H1 (cell line): ENCODE measurements around the gene CCDC192. TPM values are rescaled to one million over a fixed set of nuclear protein-coding genes. Genes with fewer than 3 reads are reported as not detected.

Source experiments
- CTCF ChIA-PET: fragments of 300-600 bp; sonication (Branson Sonifier 250); formaldehyde crosslinking; loops from one replicate; lab custom pipeline; 2021; ENCODE audit not compliant: partially characterized antibody; lab: Charles Lee
- POLR2A ChIA-PET: fragments of 300-600 bp; sonication (Branson Sonifier 250); formaldehyde crosslinking; loops from one replicate; lab custom pipeline; 2021; ENCODE audit warnings: inconsistent platforms; ENCODE audit not compliant: partially characterized antibody; lab: Charles Lee
- DNase-seq, 2 experiments: peaks; one replicate each; pipeline versions ENCODE4 v3.0.0 to v3.0.0-alpha.2; 2010 to 2022; ENCODE audit warnings: low spot score in 2 of 2, low read depth in 1 of 2, mixed read lengths in 1 of 2
- FAIRE-seq: peaks from 2 replicates; lab custom pipeline; 2011; peaks lifted over from hg19 to GRCh38; lab: Jason Lieb, UNC
- H2AFZ ChIP-seq: 2 replicates; pipeline ENCODE4 v1.8.1; 2012; ENCODE audit warnings: low read length, inconsistent platforms
- H2AK5ac ChIP-seq: 2 replicates; pipeline ENCODE4 v1.6.1; 2013; ENCODE audit warnings: low read depth, low read length
- H2BK120ac ChIP-seq: replicated peaks from 2 replicates; pipeline ENCODE3; 2013; ENCODE audit warnings: low read depth, low read length, inconsistent platforms
- H2BK12ac ChIP-seq: 2 replicates; pipeline ENCODE4 v1.6.1; 2013; ENCODE audit warnings: low read depth, low read length
- H2BK15ac ChIP-seq: 2 replicates; pipeline ENCODE4 v1.6.1; 2013; ENCODE audit warnings: low read length
- H2BK20ac ChIP-seq: 2 replicates; pipeline ENCODE4 v1.6.1; 2013; ENCODE audit warnings: low read length
- H2BK5ac ChIP-seq: 2 replicates; pipeline ENCODE4 v1.6.1; 2013; ENCODE audit warnings: low read depth, low read length
- H3K14ac ChIP-seq: 2 replicates; pipeline ENCODE4 v1.6.1; 2013; ENCODE audit warnings: inconsistent platforms; ENCODE audit not compliant: insufficient read length
- H3K18ac ChIP-seq: 2 replicates; pipeline ENCODE4 v1.6.1; 2013; ENCODE audit warnings: low read length; ENCODE audit errors: extremely low read depth
- H3K23ac ChIP-seq: 2 replicates; pipeline ENCODE4 v1.6.1; 2013; ENCODE audit warnings: inconsistent platforms; ENCODE audit not compliant: insufficient read length
- H3K23me2 ChIP-seq: 2 replicates; pipeline ENCODE4 v1.6.1; 2013; ENCODE audit warnings: low read depth, low read length
- H3K27ac ChIP-seq: 2 replicates; pipeline ENCODE4 v1.6.1; 2011; ENCODE audit warnings: low read depth, low read length, inconsistent platforms
- H3K27me3 ChIP-seq, 4 experiments: replicated peaks in 1 of 4; 1 replicate in 1 of 4; 2 replicates in 3 of 4; pipeline versions ENCODE4 v1.6.1 to v1.8.1; 2011 to 2013; ENCODE audit warnings: low read length in 3 of 4, mild to moderate bottlenecking in 3 of 4, inconsistent platforms in 2 of 4, mixed read lengths in 2 of 4, moderate library complexity in 1 of 4; ENCODE audit not compliant: control insufficient read depth in 3 of 4, insufficient read depth in 3 of 4; ENCODE audit errors: extremely low read depth in 1 of 4
- H3K36me3 ChIP-seq, 4 experiments: 2 replicates each; pipeline versions ENCODE4 v1.6.1 to v1.8.1; 2011 to 2013; ENCODE audit warnings: mild to moderate bottlenecking in 4 of 4, low read length in 3 of 4, moderate library complexity in 2 of 4, control low read depth in 1 of 4, inconsistent platforms in 1 of 4; ENCODE audit not compliant: insufficient read depth in 4 of 4, control insufficient read depth in 2 of 4
- H3K4ac ChIP-seq: replicated peaks from 2 replicates; pipeline ENCODE3; 2013; ENCODE audit warnings: low read length, low read depth, mixed read lengths, inconsistent platforms; ENCODE audit not compliant: insufficient read length
- H3K4me1 ChIP-seq, 4 experiments: replicated peaks in 1 of 4; 1 replicate in 1 of 4; 2 replicates in 3 of 4; pipeline versions ENCODE4 v1.6.1 to v1.8.1; 2011 to 2013; ENCODE audit warnings: low read length in 3 of 4, inconsistent platforms in 2 of 4, mixed read lengths in 1 of 4; ENCODE audit not compliant: insufficient read depth in 4 of 4, control insufficient read depth in 3 of 4
- H3K4me2 ChIP-seq, 2 experiments: 2 replicates each; pipeline versions ENCODE4 v1.6.1 to v1.8.1; 2011 to 2013; ENCODE audit warnings: low read depth in 2 of 2, low read length in 2 of 2, control low read depth in 1 of 2, inconsistent platforms in 1 of 2, mild to moderate bottlenecking in 1 of 2; ENCODE audit not compliant: insufficient read depth in 1 of 2
- H3K4me3 ChIP-seq, 4 experiments: fragments of 200-600, 300-600 bp in 1 of 4; sonication (generic), shearing (Covaris generic), sonication (Bioruptor Twin) in 1 of 4; 2 replicates each; pipeline versions ENCODE4 v1.5.1 to v1.8.1; 2011 to 2016; ENCODE audit warnings: low read length in 4 of 4, low read depth in 3 of 4, control low read depth in 2 of 4, inconsistent platforms in 2 of 4, mild to moderate bottlenecking in 2 of 4, mixed read lengths in 1 of 4, moderate library complexity in 1 of 4; ENCODE audit not compliant: insufficient read depth in 2 of 4; ENCODE audit errors: extremely low read depth in 1 of 4
- H3K56ac ChIP-seq: replicated peaks from 2 replicates; pipeline ENCODE3; 2013; ENCODE audit warnings: low read depth, mild to moderate bottlenecking, mixed read lengths, low read length, inconsistent platforms; ENCODE audit not compliant: insufficient read length
- H3K79me1 ChIP-seq: 2 replicates; pipeline ENCODE4 v1.6.1; 2013; ENCODE audit warnings: low read depth, low read length, control low read depth
- H3K79me2 ChIP-seq, 2 experiments: 2 replicates each; pipeline versions ENCODE4 v1.6.1 to v1.8.1; 2012 to 2013; ENCODE audit warnings: low read length in 2 of 2, mild to moderate bottlenecking in 2 of 2, inconsistent platforms in 1 of 2; ENCODE audit not compliant: insufficient read depth in 2 of 2, control insufficient read depth in 1 of 2
- H3K9ac ChIP-seq, 4 experiments: replicated peaks in 1 of 4; 1 replicate in 1 of 4; 2 replicates in 3 of 4; pipeline versions ENCODE4 v1.6.1 to v1.8.1; 2011 to 2013; ENCODE audit warnings: low read depth in 3 of 4, low read length in 3 of 4, control low read depth in 2 of 4, mild to moderate bottlenecking in 2 of 4, moderate library complexity in 2 of 4, inconsistent platforms in 1 of 4; ENCODE audit errors: extremely low read depth in 1 of 4
- H3K9me3 ChIP-seq, 2 experiments: 2 replicates each; pipeline versions ENCODE4 v1.6.1 to v1.8.1; 2012 to 2013; ENCODE audit warnings: mild to moderate bottlenecking in 2 of 2, moderate library complexity in 2 of 2, control low read depth in 1 of 2, inconsistent platforms in 1 of 2, low read depth in 1 of 2, low read length in 1 of 2, mixed read lengths in 1 of 2; ENCODE audit not compliant: insufficient read depth in 2 of 2
- H4K20me1 ChIP-seq, 2 experiments: replicated peaks in 1 of 2; 2 replicates each; pipeline versions ENCODE3 to v1.8.1; 2011 to 2013; ENCODE audit warnings: inconsistent platforms in 2 of 2, low read length in 2 of 2, mild to moderate bottlenecking in 1 of 2; ENCODE audit not compliant: insufficient read depth in 2 of 2, control insufficient read depth in 1 of 2
- H4K5ac ChIP-seq: 2 replicates; pipeline ENCODE4 v1.6.1; 2013; ENCODE audit warnings: low read length, low read depth, mixed read lengths, inconsistent platforms; ENCODE audit not compliant: insufficient read length
- H4K8ac ChIP-seq: 2 replicates; pipeline ENCODE4 v1.8.0; 2013; ENCODE audit warnings: mild to moderate bottlenecking, moderate library complexity, low read length, inconsistent platforms; ENCODE audit not compliant: insufficient read depth; ENCODE audit errors: extremely low read depth
- H4K91ac ChIP-seq: replicated peaks from 2 replicates; pipeline ENCODE3; 2013; ENCODE audit warnings: low read length, mixed read lengths, inconsistent platforms; ENCODE audit not compliant: insufficient read length
- ASH2L ChIP-seq: fragments of 200-600, 300-600 bp; sonication (generic); IDR thresholded peaks from one replicate; pipeline ENCODE4 v1.7.1; 2017; ENCODE audit warnings: low read length
- HDAC6 ChIP-seq: IDR thresholded peaks from one replicate; pipeline ENCODE4 v1.7.1; 2012; ENCODE audit warnings: low read depth, mild to moderate bottlenecking, inconsistent platforms, low read length, moderate library complexity
- MAX ChIP-seq: IDR thresholded peaks from 2 replicates; pipeline ENCODE4 v1.6.1; 2012; ENCODE audit warnings: inconsistent platforms
- WGBS, 2 experiments: shearing (Covaris generic) in 1 of 2; methylation state at CpG; one replicate each; pipeline versions ENCODE4 v1.1.6 to v1.1.7; 2013 to 2015; ENCODE audit warnings: low lambda C conversion rate in 2 of 2, mixed read lengths in 2 of 2, inconsistent platforms in 1 of 2, low coverage in 1 of 2, missing lambda C conversion rate in 1 of 2; ENCODE audit not compliant: insufficient replicate concordance in 2 of 2, insufficient coverage in 1 of 2, insufficient read length in 1 of 2; ENCODE audit errors: extremely low coverage in 1 of 2, missing lambda C conversion rate in 1 of 2; 5-methylcytosine and 5-hydroxymethylcytosine counted together
- polyA plus RNA-seq, 7 experiments: library from polyadenylated mRNA; depleted of rRNA in 3 of 7; stranded (reverse) in 5 of 7; unstranded in 2 of 7; fragments of >200 nt in 5 of 7; fragments of 200-250 nt in 2 of 7; gene quantifications; 1 replicate in 5 of 7; 2 replicates in 1 of 7; 4 replicates in 1 of 7; pipeline versions ENCODE4 v1.2.1 to v1.2.3, GENCODE V29; 2011 to 2013; ENCODE audit warnings: missing spikeins in 2 of 7, mixed read lengths in 2 of 7
- total RNA-seq: library from RNA; stranded (reverse); fragmentation: NEBNext Ultra II Directional; extraction: Animal tissue kit (Norgen Biotek cat#: 25700); gene quantifications from 2 replicates; pipeline ENCODE4 v1.2.1, GENCODE V29; 2021

The CCDC192 gene
- total and polyA plus RNA-seq, 2 of the 8 experiments (the other 6 are each of a cell fraction or from before 2014, with no cell fraction given), result 0.61 TPM; not detected in 1

GRCh38 chr5:127958421-127959011 lies 255.3 kb downstream of the CCDC192 start:
- no peak overlapping the region for H3K4me2 ChIP-seq
- H3K56ac ChIP-seq, result no peak overlapping the region
- H2BK20ac ChIP-seq, result no peak overlapping the region
- no peaks in the 10 kb centered on the region for H3K79me1 ChIP-seq
- no peaks in the 10 kb centered on the region for H4K20me1 ChIP-seq
- H3K23me2 ChIP-seq, result no peaks in the 10 kb centered on the region
- no peak overlapping the region for H2BK5ac ChIP-seq
- no peak overlapping the region for H4K91ac ChIP-seq
- FAIRE-seq (no peak), DNase-seq (no peak)
- no peaks in the 10 kb centered on the region for H3K79me2 ChIP-seq
- H2AK5ac ChIP-seq, result no peak overlapping the region
- H3K27ac ChIP-seq, result no peak overlapping the region
- no peak overlapping the region for H2BK120ac ChIP-seq
- ChIA-PET POLR2A (no interaction called here), CTCF (interaction anchor here (1.4 to 1.5 kb wide), 2 partner anchors 13 to 44 kb away, joined by 3 to 6 read pairs; no protein-coding TSS in a partner anchor)
- H3K23ac ChIP-seq, result no peak overlapping the region
- H3K9ac ChIP-seq, result no peak overlapping the region
- H4K8ac ChIP-seq, result no peak overlapping the region
- no peaks in the 10 kb centered on the region for H3K27me3 ChIP-seq
- H3K36me3 ChIP-seq, result no peaks in the 10 kb centered on the region
- no peak overlapping the region for H4K5ac ChIP-seq
- no peaks in the 10 kb centered on the region for H3K9me3 ChIP-seq
- no peak overlapping the region for H2BK12ac ChIP-seq
- 84% methylated on average over 5 of the region's 5 CpGs; no CpG with 5 or more reads in 1 of the 2 experiments for WGBS, 2 experiments
- H3K4ac ChIP-seq, result no peak overlapping the region
- H3K4me1 ChIP-seq, result peaks cover 0 to 3% (median 0%) of the 10 kb centered on the region in 4 experiments; a peak in 1 of 7 replicates
- no peak overlapping the region for H2BK15ac ChIP-seq
- TF ChIP-seq MAX (no peak), ASH2L (no peak), HDAC6 (no peak)
- TF ChIP-seq, all 59 proteins: peak for 0
- no peak overlapping the region for H3K4me3 ChIP-seq
- H3K18ac ChIP-seq, result no peak overlapping the region
- no peak overlapping the region for H2AFZ ChIP-seq
- H3K14ac ChIP-seq, result no peak overlapping the region
